ENCODE measurements around the gene PARPBP. TPM values are rescaled to one million over a fixed set of nuclear protein-coding genes. Genes with fewer than 3 reads are reported as not detected.
"Not testable (repeated sequence)": the region's sequence is repeated elsewhere in the genome, so short reads cannot be mapped to it uniquely, and the experiment has no call there.

Gene PARPBP
- total RNA-seq (1 to 10 TPM in 2 of 10 donors, under 1 TPM in 7, not detected in 1; 0.39 to 1.8 (median 0.80) TPM), polyA plus RNA-seq (under 1 TPM; 0.39 to 0.80 TPM)
- long read RNA-seq, donor 1: 0 reads
- long read RNA-seq, donor 2: 0 reads
- long read RNA-seq, donor 3: 0 reads

GRCh38 chr12:102119674-102120563 lies at the start of gene PARPBP, which contains the start of gene NUP37:
Gene PARPBP (plus strand): TSS chr12:102120183. CDS start chr12:102123889, 3,706 bp downstream.
Gene NUP37 (minus strand): TSS chr12:102120114. CDS start chr12:102118518, 1,596 bp downstream.
- H3K4me1 ChIP-seq: peaks cover 0 to 22% (median 18%) of the 10 kb centered on the region in 9 donors
- peak in 3 of 9 donors; percentile 22 to 45 (median 44) for TF ChIP-seq CTCF (IDR thresholded peaks at IDR 0.05)
- WGBS, 2 donors: 0 to 1% methylated on average over 62 of the region's 62 CpGs
- intact Hi-C loops (cut with DNase I): loop anchor here in 6 of 10 donors (2.0 to 10.0 kb wide), 4 partner anchors 55 to 63 kb away; partner anchors contain the start of gene WASHC3 (in 4 of the 6)
- H3K27me3 ChIP-seq: no peaks in the 10 kb centered on the region
- peak within 1 kb of the TSS; percentile 25 to 94 (median 80) for H3K27ac ChIP-seq
- no peaks in the 10 kb centered on the region for H3K9me3 ChIP-seq
- DNase-seq (peak; percentile 90 to 92), ATAC-seq (peak; percentile 100)
- H3K4me3 ChIP-seq: peak within 1 kb of the TSS; percentile 61 to 89 (median 82)
- peaks cover 0 to 36% (median 0%) of the 10 kb centered on the region in 9 donors for H3K36me3 ChIP-seq

DNA sequence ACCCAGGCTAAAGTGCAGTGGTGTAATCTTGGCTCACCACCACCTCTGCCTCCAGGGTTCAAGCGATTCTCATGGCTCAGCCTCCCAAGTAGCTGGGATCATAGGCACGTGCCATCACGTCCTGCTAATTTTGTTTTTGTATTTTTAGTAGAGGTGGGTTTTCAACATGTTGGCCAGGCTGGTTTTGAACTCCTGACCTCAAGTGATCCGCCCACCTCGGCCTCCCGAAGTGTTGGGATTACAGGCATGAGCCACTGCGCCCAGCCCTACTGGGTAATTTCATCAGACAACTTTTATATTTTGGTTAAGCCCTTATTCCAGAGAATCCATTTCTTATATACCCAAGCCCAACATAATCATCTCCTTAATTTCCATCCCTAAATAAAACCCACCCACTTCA lies 47.9 kb upstream of the PARPBP start:
- Histone ChIP-seq H3K4me1 (peaks cover 0 to 32% (median 7%) of the 10 kb centered on the region in 9 donors), H3K36me3 (peaks cover 0 to 45% (median 18%) of the 10 kb centered on the region in 9 donors)
- H3K9me3 ChIP-seq; ATAC-seq; H3K27ac ChIP-seq; intact Hi-C loops (cut with DNase I); DNase-seq; H3K4me3 ChIP-seq; H3K27me3 ChIP-seq: not testable (repeated sequence)
- WGBS, 2 donors: 92 to 95% methylated on average over 7 of the region's 7 CpGs

GRCh38 chr12:102080842-102081241 lies 39.1 kb upstream of the PARPBP start:
- no peaks in the 10 kb centered on the region for H3K9me3 ChIP-seq
- ATAC-seq (no peak), DNase-seq (no peak)
- intact Hi-C loops (cut with DNase I): loop anchor here in 1 of 10 donors (10.0 kb wide), 1 partner anchor 1066 kb away; no protein-coding TSS in a partner anchor
- H3K4me3 ChIP-seq: no peak overlapping the region
- WGBS, 2 donors: 93 to 95% methylated on average over 4 of the region's 4 CpGs
- H3K27me3 ChIP-seq: no peaks in the 10 kb centered on the region
- no peak for TF ChIP-seq CTCF (IDR thresholded peaks at IDR 0.05)
- no peaks in the 10 kb centered on the region for H3K4me1 ChIP-seq
- H3K36me3 ChIP-seq: peaks cover 0 to 97% (median 53%) of the 10 kb centered on the region in 9 donors
- no peak overlapping the region for H3K27ac ChIP-seq

GRCh38 chr12:102089228-102089835 lies 30.7 kb upstream of the PARPBP start:
- intact Hi-C loops (cut with DNase I): loop anchor here in 1 of 10 donors (10.0 kb wide), 1 partner anchor 1075 kb away; no protein-coding TSS in a partner anchor
- not testable (repeated sequence) for DNase-seq, H3K4me3 ChIP-seq, ATAC-seq, H3K27me3 ChIP-seq, H3K27ac ChIP-seq, H3K9me3 ChIP-seq
- H3K36me3 ChIP-seq: peaks cover 0 to 29% (median 12%) of the 10 kb centered on the region in 9 donors
- peaks cover 0 to 12% (median 7%) of the 10 kb centered on the region in 9 donors for H3K4me1 ChIP-seq
- 98 to 99% methylated on average over 38 of the region's 38 CpGs for WGBS, 2 donors

- Histone ChIP-seq H3K36me3 (peaks cover 0 to 33% (median 8%) of the 10 kb centered on the region in 9 donors), H3K4me1 (peaks cover 0 to 12% (median 7%) of the 10 kb centered on the region in 9 donors), H3K4me3 (no peak overlapping the region), H3K27ac (peak overlapping the region in 1 of 10 donors; percentile 44), H3K9me3 (no peaks in the 10 kb centered on the region), H3K27me3 (no peaks in the 10 kb centered on the region)
- DNase-seq: no peak
- intact Hi-C loops (cut with DNase I): no loop called here
- no peak for TF ChIP-seq CTCF (IDR thresholded peaks at IDR 0.05)
- ATAC-seq: no peak
Measured at GRCh38 chr12:102093319-102093718, 26.7 kb upstream of the PARPBP start.
